Panc1 (cell line): Measurements from ENCODE around the gene LAMB2. TPM values are rescaled to one million over a fixed set of nuclear protein-coding genes. Genes with fewer than 3 reads are reported as not detected.

ENCODE experiments used
- ATAC-seq: fragments of 200-7000 bp; cut with Tn5 transposase; 2 replicates; pipeline ENCODE4 v1.9.1; 2020; ENCODE audit warnings: mild to moderate bottlenecking, moderate library complexity
- BruUV-seq: library from RNA; stranded (reverse); fragments of 400-500 nt; replicated peaks from 2 replicates; lab custom pipeline; 2021; lab: Mats Ljungman, UMichigan
- CTCF ChIA-PET: fragments of 300-600 bp; sonication (Branson Sonifier 250); formaldehyde crosslinking; loops from one replicate; lab custom pipeline; 2022; ENCODE audit warnings: antibody characterized with exemption; lab: Charles Lee
- POLR2A ChIA-PET: fragments of 300-600 bp; sonication (Branson Sonifier 250); formaldehyde crosslinking; loops from one replicate; lab custom pipeline; 2022; ENCODE audit warnings: antibody characterized with exemption; lab: Charles Lee
- DNase-seq: peaks from one replicate; pipeline ENCODE4 v3.0.0-alpha.2; 2010; ENCODE audit warnings: low read depth, low spot score
- H3K27ac ChIP-seq: 2 replicates; pipeline ENCODE4 v1.5.1; 2011; ENCODE audit warnings: mild to moderate bottlenecking, low read length, inconsistent platforms
- H3K27me3 ChIP-seq: fragments of 200-500 bp; sonication (Bioruptor generic); 2 replicates; pipeline ENCODE4 v1.6.0; 2014; ENCODE audit warnings: low read length, inconsistent platforms; ENCODE audit not compliant: control insufficient read depth, insufficient read depth
- H3K36me3 ChIP-seq: fragments of 200-500 bp; sonication (Bioruptor generic); 2 replicates; pipeline ENCODE4 v1.5.1; 2014; ENCODE audit warnings: inconsistent platforms, mild to moderate bottlenecking, low read length, moderate library complexity; ENCODE audit not compliant: control insufficient read depth, insufficient read depth
- H3K4me1 ChIP-seq: 2 replicates; pipeline ENCODE4 v1.5.1; 2011; ENCODE audit warnings: inconsistent platforms, mild to moderate bottlenecking, low read length, moderate library complexity; ENCODE audit not compliant: control insufficient read depth, insufficient read depth
- H3K4me3 ChIP-seq, 2 experiments: 2 replicates each; pipeline ENCODE4 v1.5.1; 2011 to 2012; ENCODE audit warnings: low read depth in 2 of 2, low read length in 2 of 2, mild to moderate bottlenecking in 2 of 2, inconsistent platforms in 1 of 2, moderate library complexity in 1 of 2
- H3K9me3 ChIP-seq: fragments of 200-500 bp; sonication (Bioruptor generic); 2 replicates; pipeline ENCODE4 v1.5.1; 2014; ENCODE audit warnings: low read depth, mild to moderate bottlenecking, inconsistent platforms, low read length, moderate library complexity; ENCODE audit not compliant: control insufficient read depth, insufficient read depth
- CTCF ChIP-seq: fragments of 450-650 bp; IDR thresholded peaks from 2 replicates; pipeline ENCODE4 v1.5.1; 2017; ENCODE audit warnings: mild to moderate bottlenecking
- POLR2AphosphoS5 ChIP-seq: IDR thresholded peaks from 2 replicates; pipeline ENCODE4 v1.6.1; 2012; ENCODE audit warnings: mild to moderate bottlenecking, low read depth, low read length, moderate library complexity
- REST ChIP-seq, 2 experiments: IDR thresholded peaks; 2 replicates each; pipeline ENCODE4 v1.6.1; 2011 to 2012; ENCODE audit warnings: low read depth in 2 of 2, control low read depth in 1 of 2, low read length in 1 of 2, mild to moderate bottlenecking in 1 of 2, moderate library complexity in 1 of 2; ENCODE audit not compliant: insufficient read depth in 1 of 2
- SIN3A ChIP-seq: IDR thresholded peaks from 2 replicates; pipeline ENCODE4 v1.6.1; 2012; ENCODE audit warnings: low read depth, mild to moderate bottlenecking, low read length, moderate library complexity, borderline replicate concordance; ENCODE audit not compliant: insufficient read depth
- TCF7L2 ChIP-seq: IDR thresholded peaks from 2 replicates; pipeline ENCODE4 v1.6.1; 2011; ENCODE audit warnings: mild to moderate bottlenecking, low read depth, low read length, inconsistent platforms
- in situ Hi-C: cut with HindIII; loops from 2 replicates; pipeline ENCODE4 v1.10.0; 2016; ENCODE audit warnings: low sequenced_read_pairs, low pct_unique_long_range_greater_than_20kb
- intact Hi-C: fragments of 100-400 bp; cut with micrococcal nuclease; formaldehyde crosslinking; loops from one replicate; pipeline ENCODE4 v1.10.0; 2022; ENCODE audit not compliant: unreplicated experiment
- total RNA-seq: library from RNA; stranded (reverse); gene quantifications from one replicate; pipeline ENCODE4 v1.2.1, GENCODE V29; 2021; ENCODE audit not compliant: unreplicated experiment

Gene LAMB2
- total RNA-seq, 1 experiment from 2014 or later: 189 TPM

- H3K4me1 ChIP-seq: peaks cover 8% of the 10 kb centered on the region
These were observed 13.4 kb downstream of the LAMB2 start for GRCh38 chr3:49119439-49119838.

GRCh38 chr3:49119036-49119435 lies 13.8 kb downstream of the LAMB2 start:
- in situ Hi-C loops: no loop called here
- ATAC-seq (no peak), DNase-seq (no peak)
- ChIA-PET CTCF (no interaction called here), POLR2A (interaction anchor here (0.6 kb wide), 1 partner anchor 84 kb away, joined by 8 read pairs; no protein-coding TSS in a partner anchor)
- Histone ChIP-seq H3K36me3 (no peaks in the 10 kb centered on the region; the same call in 1 of the 2 replicates), H3K4me1 (peaks cover 8% of the 10 kb centered on the region), H3K4me3 (no peak overlapping the region), H3K27ac (no peak overlapping the region), H3K9me3 (no peaks in the 10 kb centered on the region), H3K27me3 (no peaks in the 10 kb centered on the region)
- no peak for TF ChIP-seq POLR2AphosphoS5
- no peak for TF ChIP-seq SIN3A
- TF ChIP-seq REST (IDR thresholded peaks at IDR 0.05; ENCODE audit: insufficient read depth in 1 of 2, low read depth in 2 of 2, low read length in 1 of 2): no peak
- no peak for TF ChIP-seq TCF7L2
- intact Hi-C loops: no loop called here
- BruUV-seq: no TSS peak

More at GRCh38 chr3:49119439-49119838, 13.4 kb downstream of the LAMB2 start:
- DNase-seq (no peak), ATAC-seq (no peak)
- no peaks in the 10 kb centered on the region for H3K27me3 ChIP-seq
- H3K4me3 ChIP-seq: peak overlapping the region; percentile 83 to 85
- no peaks in the 10 kb centered on the region for H3K9me3 ChIP-seq
- POLR2A ChIA-PET: interaction anchor here (0.6 kb wide), 1 partner anchor 83 kb away, joined by 8 read pairs; no protein-coding TSS in a partner anchor
- peak overlapping the region; percentile 92 for H3K27ac ChIP-seq
- TF ChIP-seq POLR2AphosphoS5 (no peak), REST (IDR thresholded peaks at IDR 0.05; ENCODE audit: insufficient read depth in 1 of 2, low read depth in 2 of 2, low read length in 1 of 2) (no peak), CTCF (no peak), SIN3A (no peak)
- in situ Hi-C loops: no loop called here
- CTCF ChIA-PET: no interaction called here
- intact Hi-C loops: no loop called here
- no TSS peak for BruUV-seq
- H3K36me3 ChIP-seq: no peaks in the 10 kb centered on the region; the same call in 1 of the 2 replicates
